Tibial nerve (tissue), 4 donors: ENCODE results near the gene IFFO2. TPM values are rescaled to one million over a fixed set of nuclear protein-coding genes. Genes with fewer than 3 reads are reported as not detected.

Experiments
- DNase-seq, 2 donors: peaks; one replicate each; pipeline ENCODE4 v3.0.0-alpha.2; 2019; ENCODE audit warnings: low spot score in 2 of 2
- H3K27ac ChIP-seq, 4 donors: fragments of 200-600 bp; sonication (generic) in 3 of 4; one replicate each; pipeline ENCODE4 v1.5.1; 2017 to 2019; ENCODE audit warnings: mild to moderate bottlenecking in 1 of 4
- H3K27me3 ChIP-seq, 2 donors: fragments of 200-600 bp; sonication (generic) in 1 of 2; one replicate each; pipeline versions ENCODE4 v1.5.1 to v1.6.0; 2017 to 2019
- H3K36me3 ChIP-seq, 3 donors: fragments of 200-600 bp; sonication (generic); one replicate each; pipeline ENCODE4 v1.5.1; 2018 to 2019
- H3K4me1 ChIP-seq, 4 donors: fragments of 200-600 bp; sonication (generic) in 3 of 4; one replicate each; pipeline ENCODE4 v1.5.1; 2017 to 2019
- H3K4me3 ChIP-seq, 4 donors: fragments of 200-600 bp; sonication (generic) in 3 of 4; one replicate each; pipeline ENCODE4 v1.5.1; 2017 to 2019; ENCODE audit warnings: mild to moderate bottlenecking in 1 of 4, moderate library complexity in 1 of 4
- H3K9me3 ChIP-seq, 4 donors: fragments of 200-600 bp; sonication (generic) in 3 of 4; one replicate each; pipeline ENCODE4 v1.5.1; 2017 to 2019
- EP300 ChIP-seq, 2 donors: sonication (generic); formaldehyde crosslinking; IDR thresholded peaks; one replicate each; pipeline ENCODE4 v1.6.1; 2017; ENCODE audit warnings: antibody characterized with exemption in 2 of 2, mild to moderate bottlenecking in 1 of 2
- POLR2A ChIP-seq, 2 donors: fragments of 450-650 bp; IDR thresholded peaks; one replicate each; pipeline ENCODE4 v1.6.1; 2017; ENCODE audit warnings: antibody characterized with exemption in 2 of 2, mild to moderate bottlenecking in 2 of 2, moderate library complexity in 2 of 2
- WGBS, 2 donors: methylation state at CpG; one replicate each; pipeline ENCODE4 v1.1.5; 2018; 5-methylcytosine and 5-hydroxymethylcytosine counted together
- total RNA-seq, 4 donors: library from RNA; depleted of rRNA; stranded (reverse); fragments of >200 nt; gene quantifications; one replicate each; pipeline ENCODE4 v1.1.0, GENCODE V29; 2016
- TF ChIP-seq, protein P1 (sequence below), 5 experiments: fragments of 200-600 bp in 3 of 5; fragments of 450-650 bp in 2 of 5; sonication (generic) in 3 of 5; IDR thresholded peaks; one replicate each; pipeline ENCODE4 v1.5.1; 2016 to 2019; ENCODE audit warnings: antibody characterized with exemption in 5 of 5, mild to moderate bottlenecking in 3 of 5, moderate library complexity in 2 of 5

Gene IFFO2
- total RNA-seq, 4 donors from 2014 or later = 3.6 to 19.2 (median 9.2) TPM

DNA sequence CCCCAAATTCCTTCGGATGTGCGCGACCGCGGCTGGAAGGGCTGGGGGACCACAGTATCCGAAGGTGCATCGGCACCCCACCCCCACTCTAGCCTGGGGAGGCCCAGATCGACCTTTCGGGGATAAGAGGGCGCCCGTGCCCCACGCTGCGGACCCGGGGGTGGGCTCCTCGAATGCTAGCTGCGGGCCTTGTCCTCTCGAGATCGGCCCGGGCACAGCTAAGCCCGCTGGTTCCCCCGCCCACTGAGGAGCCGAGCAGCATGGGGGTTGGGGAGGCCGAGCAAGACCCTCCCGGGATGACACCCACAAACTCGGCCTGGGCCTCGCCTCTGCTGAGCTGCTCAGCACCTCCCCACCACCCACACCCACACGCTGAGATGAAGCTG is 653 bp upstream of the IFFO2 start:
- H3K27ac ChIP-seq = peak overlapping the region in 3 of 4 donors; percentile 69 to 84 (median 71)
- H3K36me3 ChIP-seq = no peaks in the 10 kb centered on the region
- 7% methylated on average over 25 to 27 of the region's 27 CpGs for WGBS, 2 donors
- no peaks in the 10 kb centered on the region for H3K27me3 ChIP-seq
- H3K9me3 ChIP-seq = no peaks in the 10 kb centered on the region
- peak overlapping the region; percentile 37 to 83 (median 74) for H3K4me3 ChIP-seq
- H3K4me1 ChIP-seq = peaks cover 0 to 35% (median 22%) of the 10 kb centered on the region in 4 donors
- TF ChIP-seq EP300 (IDR thresholded peaks at IDR 0.05) (no peak), POLR2A (IDR thresholded peaks at IDR 0.05) (no peak)
- TF ChIP-seq, protein P1, sequence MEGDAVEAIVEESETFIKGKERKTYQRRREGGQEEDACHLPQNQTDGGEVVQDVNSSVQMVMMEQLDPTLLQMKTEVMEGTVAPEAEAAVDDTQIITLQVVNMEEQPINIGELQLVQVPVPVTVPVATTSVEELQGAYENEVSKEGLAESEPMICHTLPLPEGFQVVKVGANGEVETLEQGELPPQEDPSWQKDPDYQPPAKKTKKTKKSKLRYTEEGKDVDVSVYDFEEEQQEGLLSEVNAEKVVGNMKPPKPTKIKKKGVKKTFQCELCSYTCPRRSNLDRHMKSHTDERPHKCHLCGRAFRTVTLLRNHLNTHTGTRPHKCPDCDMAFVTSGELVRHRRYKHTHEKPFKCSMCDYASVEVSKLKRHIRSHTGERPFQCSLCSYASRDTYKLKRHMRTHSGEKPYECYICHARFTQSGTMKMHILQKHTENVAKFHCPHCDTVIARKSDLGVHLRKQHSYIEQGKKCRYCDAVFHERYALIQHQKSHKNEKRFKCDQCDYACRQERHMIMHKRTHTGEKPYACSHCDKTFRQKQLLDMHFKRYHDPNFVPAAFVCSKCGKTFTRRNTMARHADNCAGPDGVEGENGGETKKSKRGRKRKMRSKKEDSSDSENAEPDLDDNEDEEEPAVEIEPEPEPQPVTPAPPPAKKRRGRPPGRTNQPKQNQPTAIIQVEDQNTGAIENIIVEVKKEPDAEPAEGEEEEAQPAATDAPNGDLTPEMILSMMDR (IDR thresholded peaks at IDR 0.05) = no peak
- DNase-seq = no peak

GRCh38 chr1:18955441-18956192 is 859 bp downstream of the IFFO2 start:
- WGBS, 2 donors = 1 to 3% methylated on average over 17 to 74 of the region's 90 CpGs
- H3K4me1 ChIP-seq = peaks cover 0 to 46% (median 27%) of the 10 kb centered on the region in 4 donors
- H3K36me3 ChIP-seq = no peaks in the 10 kb centered on the region
- TF ChIP-seq, protein P1 (IDR thresholded peaks at IDR 0.05) = peak in 2 of 5 experiments; percentile 17 to 41
- TF ChIP-seq POLR2A (IDR thresholded peaks at IDR 0.05) = no peak
- DNase-seq = no peak
- H3K27ac ChIP-seq = peak overlapping the region in 1 of 4 donors; percentile 84
- peak overlapping the region; percentile 45 to 83 (median 74) for H3K4me3 ChIP-seq
- H3K9me3 ChIP-seq = no peaks in the 10 kb centered on the region
- no peaks in the 10 kb centered on the region for H3K27me3 ChIP-seq

GRCh38 chr1:18955131-18955440 is 1.4 kb downstream of the IFFO2 start:
- TF ChIP-seq, protein P1 (IDR thresholded peaks at IDR 0.05) = no peak
- TF ChIP-seq POLR2A (IDR thresholded peaks at IDR 0.05) (no peak), EP300 (IDR thresholded peaks at IDR 0.05) (no peak)
- Histone ChIP-seq H3K4me3 (peak overlapping the region; percentile 45 to 83 (median 74)), H3K36me3 (no peaks in the 10 kb centered on the region), H3K4me1 (peaks cover 0 to 51% (median 32%) of the 10 kb centered on the region in 4 donors), H3K27ac (peak overlapping the region in 2 of 4 donors; percentile 7 to 84), H3K9me3 (no peaks in the 10 kb centered on the region), H3K27me3 (no peaks in the 10 kb centered on the region)
- 38 to 40% methylated on average over 6 of the region's 6 CpGs for WGBS, 2 donors
- DNase-seq = no peak

DNA sequence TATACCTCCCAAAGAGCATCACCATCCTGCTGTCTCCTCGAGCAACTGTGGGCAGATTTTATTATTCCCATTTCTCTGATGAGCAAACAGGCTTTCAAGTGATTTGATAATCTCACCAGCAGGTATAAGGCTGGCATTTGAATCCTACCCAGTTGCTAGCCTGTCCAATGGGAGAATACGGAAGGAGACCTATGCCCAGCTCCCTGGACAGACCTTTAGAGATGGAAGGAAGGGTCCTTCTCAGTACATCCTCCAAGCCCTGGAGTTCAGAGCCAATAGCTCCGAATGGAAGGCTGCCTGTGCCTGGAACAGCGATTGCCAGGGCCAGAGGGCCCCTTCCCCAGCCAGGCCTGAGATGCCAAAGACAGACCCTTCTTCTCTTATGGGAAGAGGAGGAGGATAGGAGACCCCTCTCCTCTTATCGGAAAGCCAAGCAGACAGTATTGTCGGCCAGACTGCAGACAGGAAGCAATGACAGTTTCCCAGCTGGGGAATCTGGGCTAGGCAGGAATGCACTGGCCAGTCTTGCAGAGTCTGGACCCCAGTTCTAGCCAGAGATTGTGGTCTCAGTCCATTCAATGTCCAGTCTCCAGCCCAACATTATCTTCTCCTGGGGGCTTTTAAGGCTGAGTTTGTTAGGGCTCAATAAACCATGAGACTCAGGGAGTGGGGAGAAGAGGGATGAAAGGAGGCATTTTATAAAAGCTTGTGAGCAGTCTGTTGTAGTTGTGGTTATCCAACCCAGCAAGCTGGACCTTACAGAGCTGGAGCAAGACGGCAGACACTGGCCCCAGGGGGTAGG is 2.0 kb downstream of the IFFO2 start:
- no peak for DNase-seq
- H3K9me3 ChIP-seq = no peaks in the 10 kb centered on the region

GRCh38 chr1:18953731-18954231 is 2.7 kb downstream of the IFFO2 start:
- H3K4me3 ChIP-seq = no peak overlapping the region
- no peak for DNase-seq
- peaks cover 0 to 64% (median 45%) of the 10 kb centered on the region in 4 donors for H3K4me1 ChIP-seq
- H3K36me3 ChIP-seq = no peaks in the 10 kb centered on the region
- TF ChIP-seq, protein P1 (IDR thresholded peaks at IDR 0.05) = no peak
- H3K9me3 ChIP-seq = no peaks in the 10 kb centered on the region
- H3K27ac ChIP-seq = no peak overlapping the region
- WGBS, 2 donors = 91 to 96% methylated on average over 11 of the region's 11 CpGs
- H3K27me3 ChIP-seq = no peaks in the 10 kb centered on the region

More for the DNA sequence above, 2.0 kb downstream of the IFFO2 start:
- peak overlapping the region in 2 of 4 donors; percentile 7 to 84 for H3K27ac ChIP-seq
- no peaks in the 10 kb centered on the region for H3K27me3 ChIP-seq
- 50 to 62% methylated on average over 7 of the region's 7 CpGs for WGBS, 2 donors
- H3K4me3 ChIP-seq = peak overlapping the region in 3 of 4 donors; percentile 45 to 83 (median 79)
- no peaks in the 10 kb centered on the region for H3K36me3 ChIP-seq
- H3K4me1 ChIP-seq = peaks cover 0 to 57% (median 38%) of the 10 kb centered on the region in 4 donors
- TF ChIP-seq POLR2A (IDR thresholded peaks at IDR 0.05) (no peak), EP300 (IDR thresholded peaks at IDR 0.05) (no peak)
